Neural progenitor cell (in vitro differentiated cells): Measurements from ENCODE around the gene TLE7. TPM values are rescaled to one million over a fixed set of nuclear protein-coding genes. Genes with fewer than 3 reads are reported as not detected.
A peak's percentile ranks its signal among the peaks of the same experiment; 100 is the strongest.

Experiments
- DNase-seq: peaks from one replicate; pipeline ENCODE4 v3.0.0-alpha.2; 2016; ENCODE audit warnings: low spot score
- H2AFZ ChIP-seq: fragments of 200-600 bp; sonication (generic); replicated peaks from 2 replicates; pipeline ENCODE4 v1.6.1; 2016; ENCODE audit warnings: antibody characterized with exemption
- H3F3A ChIP-seq: fragments of 200-600 bp; sonication (generic); 2 replicates; pipeline ENCODE4 v1.6.1; 2016; ENCODE audit warnings: antibody characterized with exemption, low read depth
- H3K27ac ChIP-seq: fragments of 200-600 bp; sonication (generic); 2 replicates; pipeline ENCODE4 v1.5.1; 2016; ENCODE audit warnings: mild to moderate bottlenecking
- H3K27me3 ChIP-seq: fragments of 200-600 bp; sonication (generic); 2 replicates; pipeline ENCODE4 v1.6.1; 2016; ENCODE audit warnings: mild to moderate bottlenecking, moderate library complexity
- H3K36me3 ChIP-seq: fragments of 200-600 bp; sonication (generic); 2 replicates; pipeline ENCODE4 v1.5.1; 2016
- H3K4me1 ChIP-seq: fragments of 200-600 bp; sonication (generic); 2 replicates; pipeline ENCODE4 v1.6.1; 2016; ENCODE audit warnings: mixed run types
- H3K4me2 ChIP-seq: fragments of 200-600 bp; sonication (generic); 2 replicates; pipeline ENCODE4 v1.6.1; 2016
- H3K4me3 ChIP-seq: fragments of 200-600 bp; sonication (generic); 2 replicates; pipeline ENCODE4 v1.5.1; 2016
- H3K79me2 ChIP-seq: fragments of 200-600 bp; sonication (generic); 2 replicates; pipeline ENCODE4 v1.6.1; 2016; ENCODE audit warnings: low read depth
- H3K9ac ChIP-seq: fragments of 200-600 bp; sonication (generic); 2 replicates; pipeline ENCODE4 v1.6.1; 2016
- H3K9me3 ChIP-seq: fragments of 200-600 bp; sonication (generic); 2 replicates; pipeline ENCODE4 v1.5.1; 2016; ENCODE audit warnings: low read depth
- H4K20me1 ChIP-seq: fragments of 200-600 bp; sonication (generic); 2 replicates; pipeline ENCODE4 v1.6.1; 2016; ENCODE audit warnings: low read depth
- H3K27ac Mint-ChIP-seq: 3 replicates; pipeline ENCODE4 v1.8.0; 2021; ENCODE audit warnings: mixed read lengths
- H3K27me3 Mint-ChIP-seq: 2 replicates; pipeline ENCODE4 v1.8.0; 2022; ENCODE audit warnings: low read depth, mild to moderate bottlenecking, inconsistent platforms, moderate library complexity, mixed read lengths; ENCODE audit not compliant: insufficient read depth
- H3K36me3 Mint-ChIP-seq: 3 replicates; pipeline ENCODE4 v1.8.0; 2021; ENCODE audit warnings: mixed read lengths
- H3K4me1 Mint-ChIP-seq: 3 replicates; pipeline ENCODE4 v1.8.0; 2021; ENCODE audit warnings: mixed read lengths
- H3K4me3 Mint-ChIP-seq: 3 replicates; pipeline ENCODE4 v1.8.0; 2021; ENCODE audit warnings: mild to moderate bottlenecking, moderate library complexity, mixed read lengths
- H3K9me3 Mint-ChIP-seq: 3 replicates; pipeline ENCODE4 v1.8.0; 2020; ENCODE audit warnings: mixed read lengths
- EZH2 ChIP-seq: fragments of 200-600 bp; sonication (generic); IDR thresholded peaks from 2 replicates; pipeline ENCODE4 v1.6.1; 2017; ENCODE audit warnings: antibody characterized with exemption, mild to moderate bottlenecking, moderate library complexity
- EZH2phosphoT487 ChIP-seq: fragments of 200-600 bp; sonication (generic); IDR thresholded peaks from 2 replicates; pipeline ENCODE4 v1.6.1; 2017; ENCODE audit warnings: antibody characterized with exemption
- total RNA-seq: library from RNA; depleted of rRNA; stranded (reverse); fragments of >200 nt; gene quantifications from 2 replicates; pipeline ENCODE4 v1.2.3, GENCODE V29; 2015; ENCODE audit warnings: low replicate concordance
- TF ChIP-seq, protein P1 (sequence below): fragments of 200-600 bp; sonication (generic); IDR thresholded peaks from 2 replicates; pipeline ENCODE4 v1.5.1; 2017; ENCODE audit warnings: antibody characterized with exemption, mild to moderate bottlenecking

The TLE7 gene
- total RNA-seq, 1 donor from 2014 or later: not detected

DNA sequence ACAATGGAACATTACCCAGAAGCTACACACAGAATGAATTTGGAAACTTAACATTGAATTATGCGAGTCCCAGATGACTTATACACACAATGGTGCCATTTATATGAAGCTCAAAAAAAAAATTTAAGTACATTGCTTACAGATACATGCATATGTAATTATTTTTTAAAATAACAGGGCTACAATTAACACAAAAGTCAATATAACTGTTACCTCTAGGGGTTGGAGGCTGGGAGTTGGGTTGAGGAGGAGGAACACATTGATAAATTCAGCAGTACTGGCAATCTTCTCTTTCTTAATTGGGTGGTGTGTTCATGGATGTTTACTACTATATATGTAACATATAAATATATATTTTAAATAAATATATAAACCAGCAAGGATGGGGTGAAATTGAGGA is 19.1 kb upstream of the TLE7 start:
- Histone ChIP-seq H3K9ac (peak overlapping the region; percentile 95), H3F3A (no peaks in the 10 kb centered on the region), H3K27me3 (no peaks in the 10 kb centered on the region), H3K79me2 (peaks cover 32% of the 10 kb centered on the region), H3K4me2 (peak overlapping the region; percentile 100), H2AFZ (no peak overlapping the region), H3K4me1 (peaks cover 7% of the 10 kb centered on the region), H4K20me1 (no peaks in the 10 kb centered on the region), H3K36me3 (no peaks in the 10 kb centered on the region), H3K27ac (no peak overlapping the region), H3K9me3 (no peaks in the 10 kb centered on the region), H3K4me3 (peak overlapping the region; percentile 100)
- Mint-ChIP-seq H3K36me3 (peaks cover 5% of the 10 kb centered on the region), H3K27me3 (no peaks in the 10 kb centered on the region), H3K27ac (no peak overlapping the region), H3K4me3 (peak overlapping the region; percentile 98), H3K9me3 (no peaks in the 10 kb centered on the region), H3K4me1 (peaks cover 26% of the 10 kb centered on the region)
- TF ChIP-seq EZH2phosphoT487 (no peak), EZH2 (no peak)
- TF ChIP-seq, protein P1, sequence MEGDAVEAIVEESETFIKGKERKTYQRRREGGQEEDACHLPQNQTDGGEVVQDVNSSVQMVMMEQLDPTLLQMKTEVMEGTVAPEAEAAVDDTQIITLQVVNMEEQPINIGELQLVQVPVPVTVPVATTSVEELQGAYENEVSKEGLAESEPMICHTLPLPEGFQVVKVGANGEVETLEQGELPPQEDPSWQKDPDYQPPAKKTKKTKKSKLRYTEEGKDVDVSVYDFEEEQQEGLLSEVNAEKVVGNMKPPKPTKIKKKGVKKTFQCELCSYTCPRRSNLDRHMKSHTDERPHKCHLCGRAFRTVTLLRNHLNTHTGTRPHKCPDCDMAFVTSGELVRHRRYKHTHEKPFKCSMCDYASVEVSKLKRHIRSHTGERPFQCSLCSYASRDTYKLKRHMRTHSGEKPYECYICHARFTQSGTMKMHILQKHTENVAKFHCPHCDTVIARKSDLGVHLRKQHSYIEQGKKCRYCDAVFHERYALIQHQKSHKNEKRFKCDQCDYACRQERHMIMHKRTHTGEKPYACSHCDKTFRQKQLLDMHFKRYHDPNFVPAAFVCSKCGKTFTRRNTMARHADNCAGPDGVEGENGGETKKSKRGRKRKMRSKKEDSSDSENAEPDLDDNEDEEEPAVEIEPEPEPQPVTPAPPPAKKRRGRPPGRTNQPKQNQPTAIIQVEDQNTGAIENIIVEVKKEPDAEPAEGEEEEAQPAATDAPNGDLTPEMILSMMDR: no peak
- DNase-seq: no peak

DNA sequence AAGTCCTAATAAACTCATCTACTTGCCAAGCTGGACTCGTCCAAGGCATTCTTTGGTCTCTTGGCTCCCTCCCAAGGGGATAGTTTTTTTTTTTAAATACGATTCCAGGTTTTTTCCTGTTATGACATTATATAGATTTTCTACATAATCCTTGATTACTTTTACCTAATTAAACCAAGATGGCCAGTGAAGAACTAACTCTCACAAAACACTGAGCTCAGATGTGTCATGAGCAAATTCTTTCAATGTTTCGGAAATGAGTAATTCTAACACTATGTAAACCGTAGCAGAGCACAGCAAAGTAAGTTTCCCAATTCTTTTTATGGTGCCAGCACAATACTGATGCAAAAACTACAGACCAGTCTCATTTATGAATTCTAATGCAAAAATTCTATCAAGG is 18.4 kb upstream of the TLE7 start:
- TF ChIP-seq EZH2: no peak
- TF ChIP-seq EZH2phosphoT487: no peak
- TF ChIP-seq, protein P1: no peak

DNA sequence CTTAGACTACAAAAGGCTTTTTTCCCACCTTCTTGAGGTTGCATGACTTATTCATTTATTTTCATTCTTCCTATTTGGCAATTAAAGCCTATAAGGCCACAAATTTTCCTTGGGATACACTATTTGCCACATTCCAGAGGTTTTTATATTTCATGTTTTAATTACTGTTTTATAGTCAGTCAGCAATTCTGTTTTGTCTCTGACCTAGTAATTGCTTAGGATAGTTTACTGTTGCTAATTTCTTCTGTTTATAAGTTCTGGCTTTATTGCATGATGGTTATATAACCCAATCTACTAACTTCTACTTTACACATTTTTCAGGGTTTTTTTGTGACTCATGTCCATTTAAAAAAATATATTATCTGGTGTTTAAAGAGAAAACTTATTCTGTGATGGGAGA is 17.7 kb upstream of the TLE7 start:
- no peak overlapping the region for H3K4me2 ChIP-seq
- no peak overlapping the region for H3K4me3 ChIP-seq

More for the DNA sequence above, 18.4 kb upstream of the TLE7 start:
- Histone ChIP-seq H2AFZ (no peak overlapping the region), H3K4me2 (peak overlapping the region; percentile 100), H3K9me3 (no peaks in the 10 kb centered on the region), H3K27me3 (no peaks in the 10 kb centered on the region), H3K4me1 (peaks cover 7% of the 10 kb centered on the region), H3K27ac (no peak overlapping the region), H3F3A (no peaks in the 10 kb centered on the region), H3K4me3 (no peak overlapping the region), H4K20me1 (no peaks in the 10 kb centered on the region), H3K9ac (no peak overlapping the region), H3K79me2 (peaks cover 32% of the 10 kb centered on the region), H3K36me3 (no peaks in the 10 kb centered on the region)
- H3K27me3 Mint-ChIP-seq: no peaks in the 10 kb centered on the region
- H3K4me3 Mint-ChIP-seq: peak overlapping the region; percentile 46
- DNase-seq: no peak
- peaks cover 9% of the 10 kb centered on the region for H3K36me3 Mint-ChIP-seq
- H3K27ac Mint-ChIP-seq: no peak overlapping the region
- peaks cover 26% of the 10 kb centered on the region for H3K4me1 Mint-ChIP-seq
- no peaks in the 10 kb centered on the region for H3K9me3 Mint-ChIP-seq

More for the DNA sequence above, 17.7 kb upstream of the TLE7 start:
- Histone ChIP-seq H3K79me2 (peaks cover 32% of the 10 kb centered on the region), H3K4me1 (peaks cover 7% of the 10 kb centered on the region), H3K27ac (no peak overlapping the region), H3K9me3 (no peaks in the 10 kb centered on the region), H3K9ac (no peak overlapping the region), H3K27me3 (no peaks in the 10 kb centered on the region), H2AFZ (no peak overlapping the region), H3K36me3 (no peaks in the 10 kb centered on the region), H3F3A (no peaks in the 10 kb centered on the region), H4K20me1 (no peaks in the 10 kb centered on the region)
- peaks cover 16% of the 10 kb centered on the region for H3K36me3 Mint-ChIP-seq
- TF ChIP-seq EZH2phosphoT487 (no peak), EZH2 (no peak)
- TF ChIP-seq, protein P1: no peak
- peaks cover 5% of the 10 kb centered on the region for H3K9me3 Mint-ChIP-seq
- no peak overlapping the region for H3K27ac Mint-ChIP-seq
- H3K4me1 Mint-ChIP-seq: peaks cover 26% of the 10 kb centered on the region
- no peaks in the 10 kb centered on the region for H3K27me3 Mint-ChIP-seq
- H3K4me3 Mint-ChIP-seq: no peak overlapping the region
- DNase-seq: no peak
